ENCODE data around the gene SIGLEC10. TPM values are rescaled to one million over a fixed set of nuclear protein-coding genes. Genes with fewer than 3 reads are reported as not detected.

SIGLEC10 gene
- total RNA-seq, 1 donor from 2014 or later, result not detected

- Mint-ChIP-seq H3K9me3 (no peaks in the 10 kb centered on the region), H3K36me3 (no peaks in the 10 kb centered on the region), H3K27me3 (ENCODE audit: low read depth) (no peaks in the 10 kb centered on the region), H3K27ac (no peak within 1 kb of the TSS), H3K4me1 (peaks cover 6% of the 10 kb centered on the region), H3K4me3 (no peak within 1 kb of the TSS)
- DNase-seq (ENCODE audit: low spot score in 2 of 2, unreplicated experiment in 2 of 2), result no peak
- TF ChIP-seq CTCF (IDR thresholded peaks at IDR 0.05; ENCODE audit: unreplicated experiment), result no peak
These were observed 29.5 kb downstream of the SIGLEC10 start, which contains the start of gene LIM2 for GRCh38 chr19:51387924-51388389. TSS of gene LIM2 (minus strand) at chr19:51387974. CDS start at chr19:51387443, 531 bp downstream.

GRCh38 chr19:51386882-51387520 is 30.4 kb downstream of the SIGLEC10 start:
- Mint-ChIP-seq H3K27ac (no peak overlapping the region), H3K36me3 (no peaks in the 10 kb centered on the region), H3K27me3 (ENCODE audit: low read depth) (no peaks in the 10 kb centered on the region), H3K9me3 (no peaks in the 10 kb centered on the region), H3K4me3 (no peak overlapping the region), H3K4me1 (peaks cover 6% of the 10 kb centered on the region)
- no peak for DNase-seq (ENCODE audit: low spot score in 2 of 2, unreplicated experiment in 2 of 2)
- no peak for TF ChIP-seq CTCF (IDR thresholded peaks at IDR 0.05; ENCODE audit: unreplicated experiment)

GRCh38 chr19:51382004-51382403 is 35.4 kb downstream of the SIGLEC10 start:
- Mint-ChIP-seq H3K4me3 (no peak overlapping the region), H3K4me1 (no peaks in the 10 kb centered on the region), H3K27ac (no peak overlapping the region), H3K27me3 (ENCODE audit: low read depth) (no peaks in the 10 kb centered on the region), H3K9me3 (no peaks in the 10 kb centered on the region), H3K36me3 (no peaks in the 10 kb centered on the region)
- no peak for DNase-seq (ENCODE audit: low spot score in 2 of 2, unreplicated experiment in 2 of 2)
- no peak for TF ChIP-seq CTCF (IDR thresholded peaks at IDR 0.05; ENCODE audit: unreplicated experiment)

GRCh38 chr19:51380379-51380778 is 37.1 kb downstream of the SIGLEC10 start:
- H3K27me3 Mint-ChIP-seq (ENCODE audit: low read depth), result no peaks in the 10 kb centered on the region
- H3K4me3 Mint-ChIP-seq, result no peak overlapping the region
- H3K36me3 Mint-ChIP-seq, result no peaks in the 10 kb centered on the region
- no peak for TF ChIP-seq CTCF (IDR thresholded peaks at IDR 0.05; ENCODE audit: unreplicated experiment)
- H3K9me3 Mint-ChIP-seq, result no peaks in the 10 kb centered on the region
- H3K27ac Mint-ChIP-seq, result no peak overlapping the region
- DNase-seq (ENCODE audit: low spot score in 2 of 2, unreplicated experiment in 2 of 2), result no peak
- H3K4me1 Mint-ChIP-seq, result no peaks in the 10 kb centered on the region

GRCh38 chr19:51377422-51377821 is 40.0 kb downstream of the SIGLEC10 start:
- H3K27me3 Mint-ChIP-seq (ENCODE audit: low read depth), result peaks cover 6% of the 10 kb centered on the region
- no peak overlapping the region for H3K27ac Mint-ChIP-seq
- H3K36me3 Mint-ChIP-seq, result no peaks in the 10 kb centered on the region
- H3K9me3 Mint-ChIP-seq, result no peaks in the 10 kb centered on the region
- no peak overlapping the region for H3K4me3 Mint-ChIP-seq
- TF ChIP-seq CTCF (IDR thresholded peaks at IDR 0.05; ENCODE audit: unreplicated experiment), result no peak
- no peak for DNase-seq (ENCODE audit: low spot score in 2 of 2, unreplicated experiment in 2 of 2)
- H3K4me1 Mint-ChIP-seq, result no peaks in the 10 kb centered on the region
